IPS-15b (cell line): Measurements from ENCODE around the gene PITPNM3.

Source experiments
- H3K27me3 ChIP-seq: one replicate; pipeline ENCODE4 v1.6.1; 2013; ENCODE audit warnings: low read length; ENCODE audit not compliant: control insufficient read depth, insufficient read depth
- H3K36me3 ChIP-seq: one replicate; pipeline ENCODE4 v1.6.1; 2013; ENCODE audit warnings: low read length; ENCODE audit not compliant: control insufficient read depth, insufficient read depth
- H3K4me1 ChIP-seq: one replicate; pipeline ENCODE4 v1.6.1; 2013; ENCODE audit warnings: mild to moderate bottlenecking, low read length; ENCODE audit not compliant: control insufficient read depth, insufficient read depth
- H3K4me3 ChIP-seq: one replicate; pipeline ENCODE4 v1.5.1; 2013; ENCODE audit warnings: low read depth, low read length
- H3K9ac ChIP-seq: one replicate; pipeline ENCODE4 v1.6.1; 2013; ENCODE audit warnings: low read depth, mild to moderate bottlenecking, low read length
- H3K9me3 ChIP-seq: one replicate; pipeline ENCODE4 v1.6.1; 2013; ENCODE audit warnings: mild to moderate bottlenecking, low read length; ENCODE audit not compliant: control insufficient read depth, insufficient read depth

PITPNM3 gene

GRCh38 chr17:6512552-6512951 is 43.8 kb downstream of the PITPNM3 start:
- Histone ChIP-seq H3K27me3 (no peaks in the 10 kb centered on the region), H3K4me3 (no peak overlapping the region), H3K36me3 (no peaks in the 10 kb centered on the region), H3K9ac (no peak overlapping the region), H3K9me3 (no peaks in the 10 kb centered on the region), H3K4me1 (no peaks in the 10 kb centered on the region)

- Histone ChIP-seq H3K4me3 (no peak overlapping the region), H3K9me3 (no peaks in the 10 kb centered on the region), H3K36me3 (no peaks in the 10 kb centered on the region), H3K9ac (no peak overlapping the region), H3K4me1 (no peaks in the 10 kb centered on the region), H3K27me3 (no peaks in the 10 kb centered on the region)
Measured at GRCh38 chr17:6510321-6510977, 45.9 kb downstream of the PITPNM3 start.

GRCh38 chr17:6509921-6510320 is 46.4 kb downstream of the PITPNM3 start:
- H3K4me1 ChIP-seq, result no peaks in the 10 kb centered on the region
- H3K36me3 ChIP-seq, result no peaks in the 10 kb centered on the region
- H3K9ac ChIP-seq, result no peak overlapping the region
- no peaks in the 10 kb centered on the region for H3K27me3 ChIP-seq
- no peak overlapping the region for H3K4me3 ChIP-seq
- H3K9me3 ChIP-seq, result no peaks in the 10 kb centered on the region

- H3K36me3 ChIP-seq, result no peaks in the 10 kb centered on the region
- no peak overlapping the region for H3K4me3 ChIP-seq
- no peaks in the 10 kb centered on the region for H3K27me3 ChIP-seq
- H3K9ac ChIP-seq, result no peak overlapping the region
- no peaks in the 10 kb centered on the region for H3K9me3 ChIP-seq
- H3K4me1 ChIP-seq, result no peaks in the 10 kb centered on the region
Measured at GRCh38 chr17:6509031-6509771, 47.2 kb downstream of the PITPNM3 start.

GRCh38 chr17:6508519-6509030 is 47.8 kb downstream of the PITPNM3 start:
- Histone ChIP-seq H3K36me3 (no peaks in the 10 kb centered on the region), H3K27me3 (no peaks in the 10 kb centered on the region), H3K4me1 (no peaks in the 10 kb centered on the region), H3K4me3 (no peak overlapping the region), H3K9ac (no peak overlapping the region), H3K9me3 (no peaks in the 10 kb centered on the region)

GRCh38 chr17:6508016-6508415 is 48.3 kb downstream of the PITPNM3 start:
- Histone ChIP-seq H3K27me3 (no peaks in the 10 kb centered on the region), H3K9me3 (no peaks in the 10 kb centered on the region), H3K4me3 (no peak overlapping the region), H3K36me3 (no peaks in the 10 kb centered on the region), H3K4me1 (no peaks in the 10 kb centered on the region), H3K9ac (no peak overlapping the region)

GRCh38 chr17:6507535-6507934 is 48.8 kb downstream of the PITPNM3 start:
- Histone ChIP-seq H3K9ac (no peak overlapping the region), H3K27me3 (no peaks in the 10 kb centered on the region), H3K4me1 (no peaks in the 10 kb centered on the region), H3K9me3 (no peaks in the 10 kb centered on the region), H3K36me3 (no peaks in the 10 kb centered on the region), H3K4me3 (no peak overlapping the region)

- Histone ChIP-seq H3K36me3 (no peaks in the 10 kb centered on the region), H3K4me3 (no peak overlapping the region), H3K9ac (no peak overlapping the region), H3K27me3 (no peaks in the 10 kb centered on the region), H3K4me1 (no peaks in the 10 kb centered on the region), H3K9me3 (no peaks in the 10 kb centered on the region)
Measured at GRCh38 chr17:6506679-6507231, 49.6 kb downstream of the PITPNM3 start.

- H3K4me1 ChIP-seq, result no peaks in the 10 kb centered on the region
Measured at GRCh38 chr17:6505425-6506142, 50.8 kb downstream of the PITPNM3 start.

GRCh38 chr17:6503641-6504195 is 52.6 kb downstream of the PITPNM3 start:
- H3K9me3 ChIP-seq, result no peaks in the 10 kb centered on the region
- H3K4me3 ChIP-seq, result no peak overlapping the region
- no peak overlapping the region for H3K9ac ChIP-seq
- no peaks in the 10 kb centered on the region for H3K4me1 ChIP-seq
- H3K27me3 ChIP-seq, result no peaks in the 10 kb centered on the region
- H3K36me3 ChIP-seq, result no peaks in the 10 kb centered on the region

More at GRCh38 chr17:6505425-6506142, 50.8 kb downstream of the PITPNM3 start:
- Histone ChIP-seq H3K9ac (no peak overlapping the region), H3K4me3 (no peak overlapping the region), H3K27me3 (no peaks in the 10 kb centered on the region), H3K36me3 (no peaks in the 10 kb centered on the region), H3K9me3 (no peaks in the 10 kb centered on the region)

- Histone ChIP-seq H3K4me1 (peaks cover 2% of the 10 kb centered on the region), H3K9ac (no peak overlapping the region), H3K27me3 (no peaks in the 10 kb centered on the region), H3K9me3 (no peaks in the 10 kb centered on the region), H3K4me3 (no peak overlapping the region), H3K36me3 (no peaks in the 10 kb centered on the region)
Measured at GRCh38 chr17:6502871-6503509, 53.4 kb downstream of the PITPNM3 start.
